Measurements from ENCODE around the gene SEPTIN10. TPM values are rescaled to one million over a fixed set of nuclear protein-coding genes. Genes with fewer than 3 reads are reported as not detected.

The SEPTIN10 gene
- total and polyA plus RNA-seq, 2 donors (not counting 1 experiment from before 2014, with no cell fraction given): 0.28 TPM; not detected in 1

- Histone ChIP-seq H2AFZ (ENCODE audit: insufficient read depth, low read depth, low read length, poor library complexity, severe bottlenecking) (no peak overlapping the region), H3K27me3 (replicated peaks in 1 of 4; ENCODE audit: control extremely low read depth in 1 of 4, control insufficient read depth in 3 of 4, insufficient read depth in 4 of 4, low read length in 3 of 4) (no peaks in the 10 kb centered on the region), H3K27ac (ENCODE audit: low read length in 2 of 2) (no peak overlapping the region), H3K9me3 (ENCODE audit: control extremely low read depth in 1 of 3, control insufficient read depth in 2 of 3, insufficient read depth in 1 of 3, low read length in 2 of 3) (no peaks in the 10 kb centered on the region), H3K4me2 (replicated peaks; ENCODE audit: low read depth, low read length, poor library complexity, severe bottlenecking) (no peak overlapping the region), H3K4me3 (ENCODE audit: control extremely low read depth in 1 of 5, extremely low read depth in 1 of 5, insufficient read depth in 1 of 5, low read depth in 2 of 5, low read length in 4 of 5) (no peak overlapping the region), H3K79me2 (ENCODE audit: control insufficient read depth, insufficient read depth, low read length) (no peaks in the 10 kb centered on the region), H3K9ac (ENCODE audit: low read length) (no peak overlapping the region), H4K20me1 (ENCODE audit: control insufficient read depth, insufficient read depth, low read length, poor library complexity, severe bottlenecking) (no peaks in the 10 kb centered on the region), H3K36me3 (replicated peaks in 1 of 2; ENCODE audit: control extremely low read depth in 1 of 2, control insufficient read depth in 1 of 2, extremely low read depth in 1 of 2, insufficient read depth in 2 of 2, low read length in 1 of 2) (no peaks in the 10 kb centered on the region), H3K4me1 (ENCODE audit: control insufficient read depth in 2 of 2, insufficient read depth in 2 of 2, low read length in 2 of 2) (no peaks in the 10 kb centered on the region)
- Mint-ChIP-seq H3K4me3 (no peak overlapping the region), H3K27ac (no peak overlapping the region), H3K9me3 (ENCODE audit: insufficient read depth) (no peaks in the 10 kb centered on the region), H3K4me1 (no peaks in the 10 kb centered on the region), H3K27me3 (peaks cover 27% of the 10 kb centered on the region)
- ChIA-PET POLR2A (no interaction called here), CTCF (no interaction called here)
- ATAC-seq (ENCODE audit: low read depth) (no peak), DNase-seq (no peak)
- intact Hi-C loops (cut with micrococcal nuclease): no loop called here
- WGBS (ENCODE audit: insufficient coverage): 85% methylated on average over 4 of the region's 5 CpGs
- TF ChIP-seq, protein P1, sequence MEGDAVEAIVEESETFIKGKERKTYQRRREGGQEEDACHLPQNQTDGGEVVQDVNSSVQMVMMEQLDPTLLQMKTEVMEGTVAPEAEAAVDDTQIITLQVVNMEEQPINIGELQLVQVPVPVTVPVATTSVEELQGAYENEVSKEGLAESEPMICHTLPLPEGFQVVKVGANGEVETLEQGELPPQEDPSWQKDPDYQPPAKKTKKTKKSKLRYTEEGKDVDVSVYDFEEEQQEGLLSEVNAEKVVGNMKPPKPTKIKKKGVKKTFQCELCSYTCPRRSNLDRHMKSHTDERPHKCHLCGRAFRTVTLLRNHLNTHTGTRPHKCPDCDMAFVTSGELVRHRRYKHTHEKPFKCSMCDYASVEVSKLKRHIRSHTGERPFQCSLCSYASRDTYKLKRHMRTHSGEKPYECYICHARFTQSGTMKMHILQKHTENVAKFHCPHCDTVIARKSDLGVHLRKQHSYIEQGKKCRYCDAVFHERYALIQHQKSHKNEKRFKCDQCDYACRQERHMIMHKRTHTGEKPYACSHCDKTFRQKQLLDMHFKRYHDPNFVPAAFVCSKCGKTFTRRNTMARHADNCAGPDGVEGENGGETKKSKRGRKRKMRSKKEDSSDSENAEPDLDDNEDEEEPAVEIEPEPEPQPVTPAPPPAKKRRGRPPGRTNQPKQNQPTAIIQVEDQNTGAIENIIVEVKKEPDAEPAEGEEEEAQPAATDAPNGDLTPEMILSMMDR (IDR thresholded peaks at IDR 0.05): no peak
- TF ChIP-seq EZH2 (IDR thresholded peaks at IDR 0.05; ENCODE audit: borderline replicate concordance, insufficient read depth, low read depth, low read length, poor library complexity, severe bottlenecking): no peak
Measured at GRCh38 chr2:109532728-109533076, 81.1 kb downstream of the SEPTIN10 start.

DNA sequence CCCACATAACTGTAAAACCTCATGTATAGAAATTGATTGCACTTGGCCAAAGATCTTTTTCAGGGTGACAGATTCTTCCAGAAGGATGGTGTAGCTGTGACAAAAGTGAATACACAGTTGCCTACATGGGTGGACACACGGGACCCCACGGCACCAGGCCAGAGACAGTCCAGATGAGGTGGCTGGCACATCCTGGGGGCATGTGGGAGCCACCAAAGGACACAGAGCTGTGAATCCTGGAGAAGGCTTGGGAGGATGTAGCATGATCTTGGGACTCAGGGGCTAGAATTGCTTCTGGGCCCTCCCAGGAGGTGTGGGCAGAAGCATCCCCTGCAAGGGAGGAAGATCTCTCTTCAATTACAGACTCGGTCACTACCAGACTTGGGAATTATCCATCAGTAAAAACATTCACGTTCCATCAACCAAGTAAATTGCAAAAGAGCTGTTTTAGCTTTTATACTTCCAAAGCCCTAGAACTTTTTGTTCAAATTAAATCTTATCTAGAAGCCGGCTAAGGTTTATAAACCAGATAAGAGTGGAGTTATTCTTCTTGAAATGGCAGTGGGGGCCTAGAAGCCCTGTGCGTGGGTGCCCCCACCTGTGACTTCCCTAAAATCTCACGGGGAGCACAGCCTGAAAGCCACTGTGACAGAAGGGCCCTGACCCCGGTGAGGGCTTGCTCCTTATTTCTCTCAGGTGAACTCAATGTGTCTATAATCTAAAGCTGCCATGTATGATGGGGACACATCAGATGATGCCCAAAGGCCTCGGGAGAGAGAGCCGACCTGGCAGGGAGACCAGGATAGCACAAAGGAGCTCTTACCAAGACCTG is 81.7 kb downstream of the SEPTIN10 start:
- CTCF ChIA-PET: no interaction called here
- no peak overlapping the region for H3K4me2 ChIP-seq (replicated peaks; ENCODE audit: low read depth, low read length, poor library complexity, severe bottlenecking)
- 82% methylated on average over 7 of the region's 10 CpGs for WGBS (ENCODE audit: insufficient coverage)
- no peaks in the 10 kb centered on the region for H4K20me1 ChIP-seq (ENCODE audit: control insufficient read depth, insufficient read depth, low read length, poor library complexity, severe bottlenecking)
- ATAC-seq (ENCODE audit: low read depth) (no peak), DNase-seq (no peak)
- no peaks in the 10 kb centered on the region for H3K4me1 ChIP-seq (ENCODE audit: control insufficient read depth in 2 of 2, insufficient read depth in 2 of 2, low read length in 2 of 2)
- no peaks in the 10 kb centered on the region for H3K4me1 Mint-ChIP-seq
- H3K27ac ChIP-seq (ENCODE audit: low read length in 2 of 2): no peak overlapping the region
- no peak overlapping the region for H3K9ac ChIP-seq (ENCODE audit: low read length)
- no peak overlapping the region for H3K27ac Mint-ChIP-seq
- no peaks in the 10 kb centered on the region for H3K79me2 ChIP-seq (ENCODE audit: control insufficient read depth, insufficient read depth, low read length)
- intact Hi-C loops (cut with micrococcal nuclease): no loop called here
- TF ChIP-seq, protein P1 (IDR thresholded peaks at IDR 0.05): no peak
- TF ChIP-seq EZH2 (IDR thresholded peaks at IDR 0.05; ENCODE audit: borderline replicate concordance, insufficient read depth, low read depth, low read length, poor library complexity, severe bottlenecking): no peak
- no peaks in the 10 kb centered on the region for H3K27me3 ChIP-seq (replicated peaks in 1 of 4; ENCODE audit: control extremely low read depth in 1 of 4, control insufficient read depth in 3 of 4, insufficient read depth in 4 of 4, low read length in 3 of 4)
- no peak overlapping the region for H2AFZ ChIP-seq (ENCODE audit: insufficient read depth, low read depth, low read length, poor library complexity, severe bottlenecking)
- H3K9me3 ChIP-seq (ENCODE audit: control extremely low read depth in 1 of 3, control insufficient read depth in 2 of 3, insufficient read depth in 1 of 3, low read length in 2 of 3): no peaks in the 10 kb centered on the region
- no peak overlapping the region for H3K4me3 ChIP-seq (ENCODE audit: control extremely low read depth in 1 of 5, extremely low read depth in 1 of 5, insufficient read depth in 1 of 5, low read depth in 2 of 5, low read length in 4 of 5)
- H3K36me3 ChIP-seq (replicated peaks in 1 of 2; ENCODE audit: control extremely low read depth in 1 of 2, control insufficient read depth in 1 of 2, extremely low read depth in 1 of 2, insufficient read depth in 2 of 2, low read length in 1 of 2): no peaks in the 10 kb centered on the region
- H3K4me3 Mint-ChIP-seq: no peak overlapping the region
- POLR2A ChIA-PET: no interaction called here
- no peaks in the 10 kb centered on the region for H3K9me3 Mint-ChIP-seq (ENCODE audit: insufficient read depth)
- peaks cover 27% of the 10 kb centered on the region for H3K27me3 Mint-ChIP-seq
